HG03196 (cell line): ENCODE data around the gene MECP2.

ENCODE experiments used
- ATAC-seq: cut with Tn5 transposase; IDR thresholded peaks from one replicate; pipeline ENCODE4 v1.9.1; 2021; ENCODE audit not compliant: unreplicated experiment

MECP2 gene

GRCh38 chrX:154116426-154117211 is 19.1 kb upstream of the MECP2 start:
- ATAC-seq: no peak

GRCh38 chrX:154115750-154116149 is 18.2 kb upstream of the MECP2 start:
- no peak for ATAC-seq

- no peak for ATAC-seq
Measured at GRCh38 chrX:154115071-154115470, 17.6 kb upstream of the MECP2 start.

- no peak for ATAC-seq
Measured at GRCh38 chrX:154114652-154115051, 17.1 kb upstream of the MECP2 start.

- ATAC-seq: no peak
Measured at GRCh38 chrX:154113729-154114128, 16.2 kb upstream of the MECP2 start.

GRCh38 chrX:154098551-154098950 is 1.0 kb upstream of the MECP2 start:
- ATAC-seq: no peak

- peak; percentile 32 for ATAC-seq
Measured at GRCh38 chrX:154097003-154097588, 421 bp downstream of the MECP2 start.

- ATAC-seq: no peak
Measured at GRCh38 chrX:154096140-154097002, 1.1 kb downstream of the MECP2 start.

- ATAC-seq: no peak
Measured at GRCh38 chrX:154094833-154095232, 2.7 kb downstream of the MECP2 start.

GRCh38 chrX:154093965-154094364 is 3.6 kb downstream of the MECP2 start:
- no peak for ATAC-seq

- ATAC-seq: no peak
Measured at GRCh38 chrX:154092371-154092770, 5.1 kb downstream of the MECP2 start.

- ATAC-seq: no peak
Measured at GRCh38 chrX:154091678-154092077, 5.8 kb downstream of the MECP2 start.

- no peak for ATAC-seq
Measured at GRCh38 chrX:154090731-154091130, 6.8 kb downstream of the MECP2 start.

- no peak for ATAC-seq
Measured at GRCh38 chrX:154084449-154085300, 12.8 kb downstream of the MECP2 start.

- no peak for ATAC-seq
Measured at GRCh38 chrX:154083126-154083517, 14.4 kb downstream of the MECP2 start.

GRCh38 chrX:154082396-154083125 is 15.0 kb downstream of the MECP2 start:
- no peak for ATAC-seq

- ATAC-seq: no peak
Measured at GRCh38 chrX:154077101-154077500, 20.4 kb downstream of the MECP2 start.

GRCh38 chrX:154074199-154074598 is 23.3 kb downstream of the MECP2 start:
- no peak for ATAC-seq

- no peak for ATAC-seq
Measured at GRCh38 chrX:154072192-154072591, 25.3 kb downstream of the MECP2 start.

- ATAC-seq: no peak
Measured at GRCh38 chrX:154068560-154068959, 29.0 kb downstream of the MECP2 start.
